Peyer's patch (tissue), 4 donors: Measurements from ENCODE around the gene PELI1. TPM values are rescaled to one million over a fixed set of nuclear protein-coding genes. Genes with fewer than 3 reads are reported as not detected.

Source experiments
- DNase-seq, 3 donors: peaks; one replicate each; pipeline ENCODE4 v3.0.0-alpha.2; 2017 to 2019
- H3K27ac ChIP-seq, 4 donors: fragments of 200-600 bp; sonication (generic); one replicate each; pipeline ENCODE4 v1.5.1; 2016 to 2019
- H3K27me3 ChIP-seq, 2 donors: fragments of 200-600 bp; sonication (generic); one replicate each; pipeline ENCODE4 v1.5.1; 2019
- H3K36me3 ChIP-seq, 3 donors: fragments of 200-600 bp; sonication (generic); one replicate each; pipeline ENCODE4 v1.5.1; 2016 to 2019
- H3K4me1 ChIP-seq, 4 donors: fragments of 200-600 bp; sonication (generic); one replicate each; pipeline ENCODE4 v1.5.1; 2016 to 2019
- H3K4me3 ChIP-seq, 4 donors: fragments of 200-600 bp; sonication (generic); 1 replicate in 3 of 4; 2 replicates in 1 of 4; pipeline ENCODE4 v1.5.1; 2016 to 2019; ENCODE audit warnings: mild to moderate bottlenecking in 1 of 4
- H3K9me3 ChIP-seq, 4 donors: fragments of 200-600 bp; sonication (generic); one replicate each; pipeline ENCODE4 v1.5.1; 2016 to 2019; ENCODE audit warnings: mild to moderate bottlenecking in 1 of 4
- CTCF ChIP-seq, 6 experiments: fragments of 450-650 bp in 4 of 6; fragments of 200-600 bp in 2 of 6; sonication (generic) in 1 of 6; IDR thresholded peaks; one replicate each; pipeline ENCODE4 v1.5.1; 2017 to 2019; ENCODE audit warnings: antibody characterized with exemption in 6 of 6, mild to moderate bottlenecking in 3 of 6, moderate library complexity in 1 of 6
- POLR2A ChIP-seq, 2 donors: fragments of 450-650 bp; IDR thresholded peaks; one replicate each; pipeline ENCODE4 v1.5.1; 2017; ENCODE audit warnings: antibody characterized with exemption in 2 of 2, mild to moderate bottlenecking in 2 of 2, moderate library complexity in 2 of 2
- total RNA-seq, 4 donors: library from RNA; depleted of rRNA; stranded (reverse); fragments of >200 nt; gene quantifications; one replicate each; pipeline ENCODE4 v1.1.0, GENCODE V29; 2016

Gene PELI1
- total RNA-seq, 4 donors from 2014 or later, result 22.3 to 45.7 (median 40.2) TPM

GRCh38 chr2:64133828-64134227 lies 10.4 kb downstream of the PELI1 start:
- H3K36me3 ChIP-seq, result no peaks in the 10 kb centered on the region
- peaks cover 0 to 64% (median 2%) of the 10 kb centered on the region in 4 donors for H3K4me1 ChIP-seq
- TF ChIP-seq POLR2A (IDR thresholded peaks at IDR 0.05) (no peak), CTCF (IDR thresholded peaks at IDR 0.05) (no peak)
- no peak overlapping the region for H3K4me3 ChIP-seq
- no peaks in the 10 kb centered on the region for H3K9me3 ChIP-seq
- no peak for DNase-seq
- H3K27ac ChIP-seq, result no peak overlapping the region
- no peaks in the 10 kb centered on the region for H3K27me3 ChIP-seq

- no peak overlapping the region for H3K4me3 ChIP-seq
- H3K4me1 ChIP-seq, result peaks cover 0 to 62% (median 2%) of the 10 kb centered on the region in 4 donors
- no peaks in the 10 kb centered on the region for H3K36me3 ChIP-seq
- TF ChIP-seq CTCF (IDR thresholded peaks at IDR 0.05) (no peak), POLR2A (IDR thresholded peaks at IDR 0.05) (no peak)
- no peak overlapping the region for H3K27ac ChIP-seq
- DNase-seq, result no peak
- H3K27me3 ChIP-seq, result no peaks in the 10 kb centered on the region
- H3K9me3 ChIP-seq, result no peaks in the 10 kb centered on the region
These were observed 10.9 kb downstream of the PELI1 start for GRCh38 chr2:64133354-64133753.

GRCh38 chr2:64130333-64130732 lies 13.9 kb downstream of the PELI1 start:
- Histone ChIP-seq H3K27me3 (no peaks in the 10 kb centered on the region), H3K4me3 (no peak overlapping the region), H3K9me3 (no peaks in the 10 kb centered on the region), H3K36me3 (no peaks in the 10 kb centered on the region), H3K27ac (no peak overlapping the region), H3K4me1 (peaks cover 0 to 40% (median 1%) of the 10 kb centered on the region in 4 donors)
- TF ChIP-seq CTCF (IDR thresholded peaks at IDR 0.05) (no peak), POLR2A (IDR thresholded peaks at IDR 0.05) (no peak)
- no peak for DNase-seq

GRCh38 chr2:64128943-64129391 lies 15.3 kb downstream of the PELI1 start:
- Histone ChIP-seq H3K4me3 (no peak overlapping the region), H3K36me3 (no peaks in the 10 kb centered on the region), H3K4me1 (peaks cover 0 to 26% (median 0%) of the 10 kb centered on the region in 4 donors), H3K27ac (no peak overlapping the region), H3K27me3 (no peaks in the 10 kb centered on the region), H3K9me3 (no peaks in the 10 kb centered on the region)
- TF ChIP-seq CTCF (IDR thresholded peaks at IDR 0.05) (no peak), POLR2A (IDR thresholded peaks at IDR 0.05) (no peak)
- no peak for DNase-seq

GRCh38 chr2:64128406-64128805 lies 15.8 kb downstream of the PELI1 start:
- no peak for TF ChIP-seq CTCF (IDR thresholded peaks at IDR 0.05)
- TF ChIP-seq POLR2A (IDR thresholded peaks at IDR 0.05), result no peak
- DNase-seq, result no peak

GRCh38 chr2:64127119-64127518 lies 17.1 kb downstream of the PELI1 start:
- Histone ChIP-seq H3K9me3 (no peaks in the 10 kb centered on the region), H3K27me3 (no peaks in the 10 kb centered on the region), H3K4me1 (peaks cover 0 to 29% (median 0%) of the 10 kb centered on the region in 4 donors), H3K4me3 (no peak overlapping the region), H3K36me3 (no peaks in the 10 kb centered on the region), H3K27ac (no peak overlapping the region)
- TF ChIP-seq CTCF (IDR thresholded peaks at IDR 0.05) (no peak), POLR2A (IDR thresholded peaks at IDR 0.05) (no peak)
- DNase-seq, result no peak

More at GRCh38 chr2:64128406-64128805, 15.8 kb downstream of the PELI1 start:
- Histone ChIP-seq H3K27me3 (no peaks in the 10 kb centered on the region), H3K9me3 (no peaks in the 10 kb centered on the region), H3K27ac (no peak overlapping the region), H3K4me3 (no peak overlapping the region), H3K4me1 (peaks cover 0 to 27% (median 0%) of the 10 kb centered on the region in 4 donors), H3K36me3 (no peaks in the 10 kb centered on the region)
